WERI-Rb-1 (cell line): ENCODE results near the gene CRCP.

Source experiments
- DNase-seq: peaks from one replicate; pipeline ENCODE4 v3.0.0-alpha.2; 2020
- H3K27ac ChIP-seq: fragments of 250-450 bp; sonication (Bioruptor Pico); 2 replicates; pipeline ENCODE4 v1.5.1; 2020; ENCODE audit warnings: mild to moderate bottlenecking, moderate library complexity
- H3K27me3 ChIP-seq: fragments of 250-450 bp; sonication (Bioruptor Pico); 2 replicates; pipeline ENCODE4 v1.5.1; 2021; ENCODE audit warnings: mild to moderate bottlenecking, low read depth, moderate library complexity; ENCODE audit not compliant: insufficient read depth, severe bottlenecking
- H3K36me3 ChIP-seq: fragments of 250-450 bp; sonication (Bioruptor Pico); 2 replicates; pipeline ENCODE4 v1.5.1; 2020; ENCODE audit warnings: mild to moderate bottlenecking, moderate library complexity
- H3K4me3 ChIP-seq: 2 replicates; pipeline ENCODE4 v1.5.1; 2011; ENCODE audit warnings: low read depth, mild to moderate bottlenecking, control low read depth, low read length
- H3K9me3 ChIP-seq: fragments of 250-450 bp; sonication (Bioruptor Pico); 2 replicates; pipeline ENCODE4 v1.5.1; 2021; ENCODE audit warnings: mild to moderate bottlenecking, moderate library complexity; ENCODE audit not compliant: severe bottlenecking
- TF ChIP-seq, protein P1 (sequence below): IDR thresholded peaks from 2 replicates; pipeline ENCODE4 v1.5.1; 2011; ENCODE audit warnings: low read depth, mild to moderate bottlenecking, control low read depth, inconsistent platforms, low read length

Gene CRCP

DNA sequence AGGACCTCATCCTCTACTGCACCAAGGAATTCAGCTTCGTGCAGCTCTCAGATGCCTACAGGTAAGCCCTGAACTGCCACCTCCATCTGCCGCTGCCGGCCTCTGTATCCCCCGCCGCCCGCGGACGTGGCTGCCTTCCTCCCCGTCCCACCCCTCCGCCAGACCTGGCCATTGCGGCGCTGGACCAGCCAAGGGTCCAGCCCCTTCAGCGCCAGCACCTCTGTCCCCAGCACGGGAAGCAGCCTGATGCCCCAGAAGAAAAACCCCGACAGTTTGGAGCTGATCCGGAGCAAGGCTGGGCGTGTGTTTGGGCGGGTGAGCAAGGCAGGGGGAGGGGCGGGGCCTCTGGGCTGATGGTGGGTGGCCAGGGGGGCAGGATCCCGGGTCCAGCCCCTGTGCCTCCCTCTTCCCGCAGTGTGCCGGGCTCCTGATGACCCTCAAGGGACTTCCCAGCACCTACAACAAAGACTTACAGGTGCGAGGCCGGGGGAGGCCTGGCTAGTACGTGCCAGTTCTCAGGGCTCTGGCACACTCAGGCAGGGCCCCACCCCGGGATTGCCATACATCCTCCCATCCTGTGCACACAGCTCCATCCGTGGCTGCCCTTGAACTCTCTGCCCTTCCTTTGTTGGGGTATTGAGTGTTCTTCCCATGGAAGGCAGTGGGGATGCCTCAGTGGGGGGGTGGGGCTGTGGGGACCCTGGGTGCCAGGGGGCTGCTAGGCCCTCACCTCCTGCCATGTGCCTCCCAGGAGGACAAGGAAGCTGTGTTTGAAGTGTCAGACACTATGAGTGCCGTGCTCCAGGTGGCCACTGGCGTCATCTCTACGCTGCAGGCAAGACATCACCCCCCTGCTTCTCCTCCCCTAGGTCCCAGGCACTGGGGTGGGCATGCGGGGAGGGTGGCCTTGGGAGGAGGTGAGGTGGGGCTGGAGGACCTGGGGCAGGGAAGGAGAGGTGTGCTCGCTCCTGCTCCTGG lies 25.5 kb upstream of the CRCP start:
- Histone ChIP-seq H3K36me3 (no peaks in the 10 kb centered on the region; the same call in 1 of the 2 replicates), H3K27ac (no peak overlapping the region), H3K4me3 (no peak overlapping the region), H3K9me3 (no peaks in the 10 kb centered on the region), H3K27me3 (no peaks in the 10 kb centered on the region)
- no peak for DNase-seq
- TF ChIP-seq, protein P1, sequence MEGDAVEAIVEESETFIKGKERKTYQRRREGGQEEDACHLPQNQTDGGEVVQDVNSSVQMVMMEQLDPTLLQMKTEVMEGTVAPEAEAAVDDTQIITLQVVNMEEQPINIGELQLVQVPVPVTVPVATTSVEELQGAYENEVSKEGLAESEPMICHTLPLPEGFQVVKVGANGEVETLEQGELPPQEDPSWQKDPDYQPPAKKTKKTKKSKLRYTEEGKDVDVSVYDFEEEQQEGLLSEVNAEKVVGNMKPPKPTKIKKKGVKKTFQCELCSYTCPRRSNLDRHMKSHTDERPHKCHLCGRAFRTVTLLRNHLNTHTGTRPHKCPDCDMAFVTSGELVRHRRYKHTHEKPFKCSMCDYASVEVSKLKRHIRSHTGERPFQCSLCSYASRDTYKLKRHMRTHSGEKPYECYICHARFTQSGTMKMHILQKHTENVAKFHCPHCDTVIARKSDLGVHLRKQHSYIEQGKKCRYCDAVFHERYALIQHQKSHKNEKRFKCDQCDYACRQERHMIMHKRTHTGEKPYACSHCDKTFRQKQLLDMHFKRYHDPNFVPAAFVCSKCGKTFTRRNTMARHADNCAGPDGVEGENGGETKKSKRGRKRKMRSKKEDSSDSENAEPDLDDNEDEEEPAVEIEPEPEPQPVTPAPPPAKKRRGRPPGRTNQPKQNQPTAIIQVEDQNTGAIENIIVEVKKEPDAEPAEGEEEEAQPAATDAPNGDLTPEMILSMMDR: no peak

DNA sequence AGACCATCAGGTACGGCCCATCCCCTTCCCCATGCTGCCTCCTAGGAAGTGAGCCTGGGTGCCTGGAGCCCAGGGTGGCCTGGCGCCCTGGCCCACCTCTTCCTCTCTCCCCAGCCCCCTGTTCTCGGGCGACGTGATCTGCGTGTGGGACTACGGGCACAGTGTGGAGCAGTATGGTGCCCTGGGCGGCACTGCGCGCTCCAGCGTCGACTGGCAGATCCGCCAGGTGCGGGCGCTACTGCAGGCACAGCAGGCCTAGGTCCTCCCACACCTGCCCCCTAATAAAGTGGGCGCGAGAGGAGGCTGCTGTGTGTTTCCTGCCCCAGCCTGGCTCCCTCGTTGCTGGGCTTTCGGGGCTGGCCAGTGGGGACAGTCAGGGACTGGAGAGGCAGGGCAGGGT lies 22.0 kb upstream of the CRCP start:
- H3K27ac ChIP-seq: no peak overlapping the region
- H3K27me3 ChIP-seq: no peaks in the 10 kb centered on the region
- no peaks in the 10 kb centered on the region for H3K36me3 ChIP-seq
- TF ChIP-seq, protein P1: no peak
- no peak overlapping the region for H3K4me3 ChIP-seq
- no peaks in the 10 kb centered on the region for H3K9me3 ChIP-seq
- no peak for DNase-seq

DNA sequence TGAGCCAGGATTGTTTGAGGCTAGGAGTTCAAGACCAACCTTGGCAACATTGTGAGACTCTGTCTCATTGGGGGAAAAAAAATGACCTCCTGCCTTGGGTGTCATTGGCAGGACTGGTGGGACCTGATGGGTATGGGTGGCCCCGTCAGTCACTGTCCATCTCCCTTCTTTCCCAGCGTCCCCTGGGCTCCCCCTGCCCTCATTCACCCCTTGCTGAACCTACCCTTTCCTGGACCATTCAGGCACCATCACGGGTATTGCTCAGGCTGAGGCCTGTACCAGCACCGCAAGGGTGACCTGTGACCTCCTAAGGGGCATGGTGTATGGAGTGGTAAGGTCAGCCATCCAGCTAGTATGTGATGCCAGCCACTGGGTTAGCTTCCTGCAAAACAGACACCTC lies 19.6 kb upstream of the CRCP start:
- Histone ChIP-seq H3K4me3 (no peak overlapping the region), H3K36me3 (no peaks in the 10 kb centered on the region), H3K9me3 (no peaks in the 10 kb centered on the region), H3K27ac (no peak overlapping the region), H3K27me3 (no peaks in the 10 kb centered on the region)
- no peak for DNase-seq
- TF ChIP-seq, protein P1: no peak

DNA sequence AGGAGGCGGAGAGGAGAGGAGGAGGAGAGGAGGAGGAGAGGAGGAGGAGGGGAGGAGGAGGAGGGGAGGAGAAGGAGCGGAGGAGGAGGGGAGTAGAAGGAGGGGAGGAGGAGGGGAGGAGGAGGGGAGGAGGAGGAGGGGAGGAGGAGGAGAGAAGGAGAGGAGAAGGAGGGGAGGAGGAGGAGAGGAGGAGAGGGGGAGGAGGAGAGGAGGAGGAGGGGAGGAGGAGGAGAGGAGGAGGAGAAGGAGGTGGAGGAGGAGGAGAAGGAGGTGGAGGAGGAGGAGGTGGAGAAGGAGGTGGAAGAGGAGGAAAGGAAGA lies 15.5 kb upstream of the CRCP start:
- Histone ChIP-seq H3K36me3 (no peaks in the 10 kb centered on the region), H3K27me3 (no peaks in the 10 kb centered on the region), H3K27ac (no peak overlapping the region), H3K4me3 (no peak overlapping the region), H3K9me3 (no peaks in the 10 kb centered on the region)
- TF ChIP-seq, protein P1: no peak
- DNase-seq: no peak

DNA sequence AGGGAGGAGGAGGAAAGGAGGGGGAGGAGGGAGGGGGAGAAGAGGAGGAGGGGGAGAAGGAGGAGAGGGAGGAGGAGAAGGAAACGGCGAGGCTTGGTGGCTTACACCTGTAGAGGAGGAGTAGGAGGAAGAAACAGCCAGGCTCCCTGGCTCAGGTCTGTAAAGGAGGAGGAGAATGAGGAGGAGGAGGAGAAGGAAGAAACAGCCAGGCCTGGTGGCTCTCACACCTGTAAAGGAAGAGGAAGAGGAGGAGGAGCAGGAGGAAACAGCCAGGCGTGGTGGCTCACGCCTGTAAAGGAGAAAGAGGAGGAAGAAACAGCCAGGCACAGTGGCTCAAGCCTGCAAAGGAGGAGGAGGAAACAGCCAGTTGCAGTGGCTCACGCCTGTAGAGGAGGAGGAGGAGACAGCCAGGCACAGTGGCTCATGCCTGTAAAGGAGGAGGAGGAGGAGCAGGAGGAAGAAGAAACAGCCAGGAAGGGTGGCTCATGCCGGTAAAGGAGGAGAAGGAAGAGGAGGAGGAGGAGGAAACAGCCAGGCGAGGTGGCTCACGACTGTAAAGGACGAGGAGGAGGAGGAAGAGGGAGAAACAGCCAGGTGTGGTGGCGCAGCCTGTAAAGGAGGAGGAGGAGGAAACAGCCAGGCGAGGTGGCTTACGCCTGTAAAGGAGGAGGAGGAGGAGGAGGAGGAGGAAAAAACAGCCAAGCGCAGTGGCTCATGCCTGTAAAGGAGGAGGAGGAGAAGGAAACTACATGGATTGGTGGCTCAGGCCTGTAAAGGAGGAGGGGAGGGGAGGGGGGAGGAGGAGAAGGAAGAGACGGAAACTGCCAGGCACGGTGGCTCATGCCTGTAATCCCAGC lies 14.9 kb upstream of the CRCP start:
- Histone ChIP-seq H3K27ac (peak overlapping the region; percentile 40), H3K27me3 (no peaks in the 10 kb centered on the region), H3K9me3 (no peaks in the 10 kb centered on the region), H3K4me3 (peak overlapping the region; percentile 43), H3K36me3 (no peaks in the 10 kb centered on the region)
- TF ChIP-seq, protein P1: no peak
- peak; percentile 74 for DNase-seq
